Fibroblast of the conjunctiva (primary cell): ENCODE measurements around the gene FBP1.

ENCODE experiments used
- DNase-seq: peaks from one replicate; pipeline ENCODE4 v3.0.0-alpha.2; 2010; ENCODE audit warnings: low read depth

FBP1 gene

GRCh38 chr9:94639061-94639998 lies at the start of gene FBP1:
FBP1 (minus strand) TSS chr9:94639518; CDS start chr9:94639310, 208 bp downstream.
- DNase-seq, result no peak

- no peak for DNase-seq
These were observed 48.1 kb upstream of the FBP1 start for GRCh38 chr9:94687451-94687850.

GRCh38 chr9:94685359-94685758 lies 46.0 kb upstream of the FBP1 start:
- DNase-seq, result no peak

GRCh38 chr9:94681508-94681907 lies 42.2 kb upstream of the FBP1 start:
- DNase-seq, result peak; percentile 58

- no peak for DNase-seq
These were observed 41.3 kb upstream of the FBP1 start for GRCh38 chr9:94680621-94681020.

- no peak for DNase-seq
These were observed 40.7 kb upstream of the FBP1 start for GRCh38 chr9:94680020-94680419.

- no peak for DNase-seq
These were observed 40.3 kb upstream of the FBP1 start for GRCh38 chr9:94679587-94679986.

GRCh38 chr9:94677929-94678328 lies 38.6 kb upstream of the FBP1 start:
- DNase-seq, result no peak

GRCh38 chr9:94676446-94677131 lies 37.3 kb upstream of the FBP1 start:
- DNase-seq, result no peak

- DNase-seq, result no peak
These were observed 35.9 kb upstream of the FBP1 start for GRCh38 chr9:94675008-94675881.

- no peak for DNase-seq
These were observed 33.6 kb upstream of the FBP1 start for GRCh38 chr9:94672811-94673487.

- peak; percentile 41 for DNase-seq
These were observed 29.8 kb upstream of the FBP1 start for GRCh38 chr9:94668928-94669729.

GRCh38 chr9:94668418-94668927 lies 29.2 kb upstream of the FBP1 start:
- DNase-seq, result no peak

- DNase-seq, result no peak
These were observed 27.2 kb upstream of the FBP1 start for GRCh38 chr9:94666364-94667099.

GRCh38 chr9:94665613-94666012 lies 26.3 kb upstream of the FBP1 start:
- DNase-seq, result no peak

- no peak for DNase-seq
These were observed 25.5 kb upstream of the FBP1 start for GRCh38 chr9:94664801-94665200.

- DNase-seq, result no peak
These were observed 24.3 kb upstream of the FBP1 start for GRCh38 chr9:94663640-94664039.

- no peak for DNase-seq
These were observed 23.8 kb upstream of the FBP1 start for GRCh38 chr9:94663140-94663539.

GRCh38 chr9:94657021-94657725 lies 17.9 kb upstream of the FBP1 start:
- no peak for DNase-seq
